ENCODE data around the gene EIF5AL1. TPM values are rescaled to one million over a fixed set of nuclear protein-coding genes. Genes with fewer than 3 reads are reported as not detected.
"Not testable (repeated sequence)": the region's sequence is repeated elsewhere in the genome, so short reads cannot be mapped to it uniquely, and the experiment has no call there.

Gene EIF5AL1
- total RNA-seq, 4 donors from 2014 or later, result 0.90 TPM; not detected in 3

DNA sequence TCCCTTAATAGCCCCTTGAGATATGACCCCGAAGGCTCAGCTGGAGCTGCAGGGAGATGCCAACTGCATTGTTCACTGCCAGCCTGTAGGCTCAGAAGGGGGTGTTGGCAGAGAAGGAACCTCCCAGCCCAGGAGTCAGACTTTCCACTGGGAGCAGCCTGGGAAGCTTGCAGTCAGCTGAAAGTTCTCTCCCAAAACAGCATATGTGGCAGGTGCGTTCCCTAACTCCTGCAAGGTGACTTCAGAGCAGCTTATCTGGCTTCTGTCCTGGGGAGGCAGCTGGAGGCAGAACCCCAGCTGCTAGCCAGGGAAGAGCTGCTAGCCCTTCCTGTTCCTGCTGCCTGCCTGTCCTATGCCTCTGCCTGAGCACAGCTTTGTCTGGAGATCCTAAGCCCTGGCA is 39.8 kb downstream of the EIF5AL1 start:
- Histone ChIP-seq H3K36me3 (no peaks in the 10 kb centered on the region), H3K4me1 (no peaks in the 10 kb centered on the region), H3K27me3 (no peaks in the 10 kb centered on the region), H3K9me3 (no peaks in the 10 kb centered on the region), H3K27ac (no peak overlapping the region), H3K4me3 (no peak overlapping the region)
- no peak for DNase-seq (ENCODE audit: low spot score in 2 of 2)
- TF ChIP-seq POLR2A (IDR thresholded peaks at IDR 0.05) (no peak), EP300 (IDR thresholded peaks at IDR 0.05) (no peak)
- TF ChIP-seq, protein P1, sequence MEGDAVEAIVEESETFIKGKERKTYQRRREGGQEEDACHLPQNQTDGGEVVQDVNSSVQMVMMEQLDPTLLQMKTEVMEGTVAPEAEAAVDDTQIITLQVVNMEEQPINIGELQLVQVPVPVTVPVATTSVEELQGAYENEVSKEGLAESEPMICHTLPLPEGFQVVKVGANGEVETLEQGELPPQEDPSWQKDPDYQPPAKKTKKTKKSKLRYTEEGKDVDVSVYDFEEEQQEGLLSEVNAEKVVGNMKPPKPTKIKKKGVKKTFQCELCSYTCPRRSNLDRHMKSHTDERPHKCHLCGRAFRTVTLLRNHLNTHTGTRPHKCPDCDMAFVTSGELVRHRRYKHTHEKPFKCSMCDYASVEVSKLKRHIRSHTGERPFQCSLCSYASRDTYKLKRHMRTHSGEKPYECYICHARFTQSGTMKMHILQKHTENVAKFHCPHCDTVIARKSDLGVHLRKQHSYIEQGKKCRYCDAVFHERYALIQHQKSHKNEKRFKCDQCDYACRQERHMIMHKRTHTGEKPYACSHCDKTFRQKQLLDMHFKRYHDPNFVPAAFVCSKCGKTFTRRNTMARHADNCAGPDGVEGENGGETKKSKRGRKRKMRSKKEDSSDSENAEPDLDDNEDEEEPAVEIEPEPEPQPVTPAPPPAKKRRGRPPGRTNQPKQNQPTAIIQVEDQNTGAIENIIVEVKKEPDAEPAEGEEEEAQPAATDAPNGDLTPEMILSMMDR (IDR thresholded peaks at IDR 0.05), result no peak
- 52 to 81% methylated on average over 2 of the region's 2 CpGs for WGBS, 2 donors

DNA sequence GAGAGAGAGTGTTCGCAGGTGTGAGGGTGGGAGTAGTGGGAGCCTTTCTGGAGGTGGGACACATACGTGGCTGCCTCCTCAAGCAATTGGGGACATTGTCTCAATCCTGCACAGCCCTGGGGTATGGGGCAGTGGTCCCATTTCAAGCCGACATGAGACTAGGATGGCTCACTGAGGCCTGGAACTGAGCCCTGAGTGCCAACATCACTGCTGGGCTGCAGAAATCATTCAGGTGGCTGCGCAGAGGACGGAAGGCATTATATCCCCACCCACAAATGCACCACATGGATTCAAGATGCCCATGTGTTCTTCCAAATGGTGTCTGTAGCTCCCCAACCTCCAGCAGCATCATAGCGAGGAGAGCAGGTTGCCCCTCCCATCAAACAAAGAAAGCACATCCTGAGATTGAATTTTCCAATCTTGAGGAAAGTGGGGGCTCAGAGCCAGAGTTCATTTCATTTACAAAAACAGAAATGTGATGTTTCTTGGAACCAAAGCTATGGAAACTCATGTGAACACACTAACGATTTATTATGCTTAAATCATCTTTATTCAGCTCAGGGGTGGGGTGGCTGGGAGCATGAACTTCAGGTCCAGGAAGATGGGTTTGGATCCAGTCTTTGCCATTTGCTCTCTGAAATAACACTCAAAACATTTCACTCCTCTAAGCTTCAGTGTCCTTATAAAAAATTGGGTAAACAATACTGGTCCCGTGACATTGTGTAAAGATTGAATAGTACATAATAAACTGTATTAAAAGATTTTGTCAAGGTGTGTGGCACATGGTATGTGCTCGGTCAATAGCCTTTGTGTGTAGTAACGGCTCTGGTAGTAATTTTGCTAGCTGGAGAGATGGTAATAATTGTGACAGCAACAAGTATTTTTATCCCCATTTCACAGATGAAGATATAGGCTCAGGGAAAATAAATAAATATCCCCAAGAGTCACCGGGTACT is 43.3 kb downstream of the EIF5AL1 start:
- no peak for DNase-seq (ENCODE audit: low spot score in 2 of 2)
- Histone ChIP-seq H3K27ac (no peak overlapping the region), H3K27me3 (no peaks in the 10 kb centered on the region), H3K4me1 (no peaks in the 10 kb centered on the region), H3K36me3 (no peaks in the 10 kb centered on the region), H3K4me3 (no peak overlapping the region), H3K9me3 (no peaks in the 10 kb centered on the region)
- no peak for TF ChIP-seq EP300 (IDR thresholded peaks at IDR 0.05)
- no peak for TF ChIP-seq POLR2A (IDR thresholded peaks at IDR 0.05)
- TF ChIP-seq, protein P1 (IDR thresholded peaks at IDR 0.05), result no peak
- 72 to 79% methylated on average over 11 of the region's 11 CpGs for WGBS, 2 donors

DNA sequence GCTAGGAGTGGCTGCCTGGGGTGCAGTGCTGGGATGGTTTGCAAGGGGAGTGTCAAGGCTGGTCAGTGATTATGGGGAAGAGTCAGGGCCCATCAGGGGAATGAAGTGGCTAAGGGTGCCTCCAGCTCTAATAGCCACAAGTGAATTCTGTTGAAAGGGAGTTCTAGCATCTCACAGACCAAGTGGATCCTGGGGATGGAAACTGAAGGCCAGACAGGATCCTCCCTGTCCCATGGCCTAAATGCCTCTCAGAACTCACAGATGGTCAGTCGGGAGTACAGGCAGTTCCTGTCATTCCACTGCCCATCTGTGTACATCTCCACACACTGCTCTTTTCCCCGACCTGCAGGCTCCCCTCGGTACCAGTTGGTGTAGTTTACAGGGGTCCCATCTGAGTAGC is 44.6 kb downstream of the EIF5AL1 start:
- 68 to 77% methylated on average over 3 of the region's 3 CpGs for WGBS, 2 donors
- not testable (repeated sequence) for DNase-seq (ENCODE audit: low spot score in 2 of 2); H3K4me3 ChIP-seq

DNA sequence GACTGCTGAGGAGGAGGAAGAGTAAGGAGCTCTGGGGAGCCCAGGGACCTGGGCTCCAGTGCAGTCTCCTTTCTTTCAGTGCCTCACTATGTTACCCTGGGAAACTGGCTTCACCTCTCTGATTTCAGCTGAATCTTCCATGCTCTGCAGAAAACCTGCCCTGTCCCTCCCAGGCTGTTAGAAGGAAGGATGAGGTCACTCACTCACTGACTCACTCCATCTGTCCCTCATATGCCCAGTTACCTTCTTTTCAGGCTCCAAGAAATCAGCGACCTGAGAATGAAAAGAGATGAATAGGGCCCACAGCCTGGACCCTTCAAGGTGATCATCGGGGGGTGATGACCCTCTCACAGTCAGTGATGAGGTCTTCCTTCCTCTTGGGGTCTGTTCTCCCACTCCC is 47.4 kb downstream of the EIF5AL1 start:
- no peak for DNase-seq (ENCODE audit: low spot score in 2 of 2)
- no peak overlapping the region for H3K4me3 ChIP-seq
- H3K36me3 ChIP-seq, result no peaks in the 10 kb centered on the region
- no peaks in the 10 kb centered on the region for H3K27me3 ChIP-seq
- H3K27ac ChIP-seq, result no peak overlapping the region
- TF ChIP-seq POLR2A (IDR thresholded peaks at IDR 0.05), result no peak
- TF ChIP-seq, protein P1 (IDR thresholded peaks at IDR 0.05), result no peak
- no peak for TF ChIP-seq EP300 (IDR thresholded peaks at IDR 0.05)
- peaks cover 0 to 7% (median 0%) of the 10 kb centered on the region in 4 donors for H3K4me1 ChIP-seq
- 73 to 93% methylated on average over 2 of the region's 2 CpGs for WGBS, 2 donors
- no peaks in the 10 kb centered on the region for H3K9me3 ChIP-seq

More for the DNA sequence above, 44.6 kb downstream of the EIF5AL1 start:
- H3K27ac ChIP-seq, H3K4me1 ChIP-seq, H3K27me3 ChIP-seq, H3K36me3 ChIP-seq, H3K9me3 ChIP-seq: not testable (repeated sequence)

DNA sequence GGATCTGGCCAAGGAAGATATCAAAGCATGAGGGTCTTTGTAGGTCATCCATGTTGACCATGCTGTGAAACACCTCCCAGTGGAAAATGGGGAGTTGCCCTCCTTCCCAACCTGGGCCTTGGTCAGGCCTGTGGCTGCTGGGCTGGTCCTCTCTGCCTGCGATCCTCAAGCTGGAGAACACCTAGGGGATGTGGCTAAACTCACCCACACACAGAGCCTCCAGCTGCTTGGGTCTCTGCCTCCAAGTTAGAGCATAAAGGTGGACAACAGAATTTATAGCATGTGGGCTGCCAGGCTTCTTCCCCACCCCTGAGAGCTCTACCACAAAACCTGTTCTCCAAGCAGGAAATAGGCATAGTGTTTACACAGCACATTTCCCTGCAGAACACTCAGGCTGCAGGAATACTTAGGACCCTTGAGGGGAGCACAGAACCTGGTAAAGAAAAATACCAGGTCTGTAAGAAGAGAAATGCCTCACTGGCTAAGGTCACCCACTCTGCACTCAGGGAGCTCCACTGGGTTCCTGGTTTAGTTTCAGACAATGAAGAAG is 47.9 kb downstream of the EIF5AL1 start, which contains the start of gene SFTPA2:
SFTPA2 (minus strand) TSS at position 248 of the 550 bp plus-strand sequence. CDS start 924 bp downstream, outside the sequence.
- H3K9me3 ChIP-seq, result no peaks in the 10 kb centered on the region
- H3K4me3 ChIP-seq, result no peak within 1 kb of the TSS
- TF ChIP-seq POLR2A (IDR thresholded peaks at IDR 0.05), result no peak
- TF ChIP-seq, protein P1 (IDR thresholded peaks at IDR 0.05), result no peak
- no peak for TF ChIP-seq EP300 (IDR thresholded peaks at IDR 0.05)
- no peak within 1 kb of the TSS for H3K27ac ChIP-seq
- no peaks in the 10 kb centered on the region for H3K27me3 ChIP-seq
- no peak for DNase-seq (ENCODE audit: low spot score in 2 of 2)
- WGBS, 2 donors, result no CpG with 5 or more reads among the region's 1 CpG
- H3K36me3 ChIP-seq, result no peaks in the 10 kb centered on the region
- H3K4me1 ChIP-seq, result peaks cover 0 to 7% (median 0%) of the 10 kb centered on the region in 4 donors

Measured in tibial nerve (tissue), 4 donors.